PC-9 (cell line): ENCODE results near the gene TMEM38A. TPM values are rescaled to one million over a fixed set of nuclear protein-coding genes. Genes with fewer than 3 reads are reported as not detected.
"Not testable (repeated sequence)": the region's sequence is repeated elsewhere in the genome, so short reads cannot be mapped to it uniquely, and the experiment has no call there.

Experiments used
- BruUV-seq: library from RNA; stranded (reverse); fragments of 400-500 nt; replicated peaks from 2 replicates; lab custom pipeline; 2021; lab: Mats Ljungman, UMichigan
- CTCF ChIA-PET: fragments of 300-600 bp; sonication (Branson Sonifier 250); formaldehyde crosslinking; loops from one replicate; lab custom pipeline; 2022; ENCODE audit warnings: antibody characterized with exemption; lab: Charles Lee
- POLR2A ChIA-PET: fragments of 300-600 bp; sonication (Branson Sonifier 250); formaldehyde crosslinking; loops from one replicate; lab custom pipeline; 2022; ENCODE audit warnings: antibody characterized with exemption; ENCODE audit not compliant: unreplicated experiment; lab: Charles Lee
- DNase-seq, 2 experiments: peaks; one replicate each; pipeline versions ENCODE4 v3.0.0 to v3.0.0-alpha.2; 2015 to 2022; ENCODE audit warnings: mixed read lengths in 1 of 2
- H2AFZ ChIP-seq: fragments of 200-600 bp; sonication (generic); 2 replicates; pipeline ENCODE4 v1.8.1; 2017; ENCODE audit warnings: antibody characterized with exemption
- H3F3A ChIP-seq: fragments of 200-600 bp; sonication (generic); 2 replicates; pipeline ENCODE4 v1.8.1; 2017; ENCODE audit warnings: antibody characterized with exemption, mild to moderate bottlenecking, low read depth; ENCODE audit not compliant: insufficient read depth
- H3K27ac ChIP-seq: fragments of 200-600 bp; sonication (generic); 2 replicates; pipeline ENCODE4 v1.6.1; 2016; ENCODE audit warnings: mixed run types
- H3K27me3 ChIP-seq: fragments of 200-600 bp; sonication (generic); 2 replicates; pipeline ENCODE4 v1.6.1; 2016; ENCODE audit warnings: low read depth, mixed run types; ENCODE audit not compliant: insufficient read depth
- H3K36me3 ChIP-seq: fragments of 200-600 bp; sonication (generic); 2 replicates; pipeline ENCODE4 v1.6.1; 2016; ENCODE audit warnings: low read depth, mixed run types
- H3K4me1 ChIP-seq: fragments of 200-600 bp; sonication (generic); replicated peaks from 2 replicates; pipeline ENCODE4 v1.6.1; 2016; ENCODE audit warnings: mixed run types; ENCODE audit not compliant: insufficient read depth
- H3K4me2 ChIP-seq: fragments of 200-600 bp; sonication (generic); 2 replicates; pipeline ENCODE4 v1.6.1; 2017; ENCODE audit warnings: mixed run types
- H3K4me3 ChIP-seq: fragments of 200-600 bp; sonication (generic); 2 replicates; pipeline ENCODE4 v1.6.1; 2016; ENCODE audit warnings: mixed run types
- H3K79me2 ChIP-seq: fragments of 200-600 bp; sonication (generic); 2 replicates; pipeline ENCODE4 v1.6.1; 2017; ENCODE audit warnings: low read depth, mixed run types
- H3K9me2 ChIP-seq: fragments of 200-600 bp; sonication (generic); 2 replicates; pipeline ENCODE4 v1.8.1; 2017; ENCODE audit warnings: mild to moderate bottlenecking; ENCODE audit not compliant: insufficient read depth
- H3K9me3 ChIP-seq: fragments of 200-600 bp; sonication (generic); 2 replicates; pipeline ENCODE4 v1.8.1; 2016; ENCODE audit warnings: low read depth; ENCODE audit not compliant: insufficient read depth
- H4K20me1 ChIP-seq: fragments of 200-600 bp; sonication (generic); 2 replicates; pipeline ENCODE4 v1.8.1; 2017; ENCODE audit not compliant: insufficient read depth
- EZH2 ChIP-seq: fragments of 200-600 bp; sonication (generic); IDR thresholded peaks from 2 replicates; pipeline ENCODE4 v1.8.0; 2017; ENCODE audit warnings: antibody characterized with exemption, low read depth
- intact Hi-C: fragments of 100-400 bp; cut with micrococcal nuclease; formaldehyde crosslinking; loops from one replicate; pipeline ENCODE4 v1.10.0; 2022; ENCODE audit not compliant: unreplicated experiment
- total RNA-seq: library from RNA; stranded (reverse); gene quantifications from 2 replicates; pipeline ENCODE4 v1.2.3, GENCODE V29; 2021
- TF ChIP-seq, protein P1 (sequence below): fragments of 200-600 bp; sonication (generic); conservative IDR thresholded peaks from 2 replicates; pipeline ENCODE4 v1.6.1; 2017; ENCODE audit warnings: mixed run types, antibody characterized with exemption, mild to moderate bottlenecking, moderate library complexity

The TMEM38A gene
- total RNA-seq, 1 experiment from 2014 or later = 16.0 TPM

DNA sequence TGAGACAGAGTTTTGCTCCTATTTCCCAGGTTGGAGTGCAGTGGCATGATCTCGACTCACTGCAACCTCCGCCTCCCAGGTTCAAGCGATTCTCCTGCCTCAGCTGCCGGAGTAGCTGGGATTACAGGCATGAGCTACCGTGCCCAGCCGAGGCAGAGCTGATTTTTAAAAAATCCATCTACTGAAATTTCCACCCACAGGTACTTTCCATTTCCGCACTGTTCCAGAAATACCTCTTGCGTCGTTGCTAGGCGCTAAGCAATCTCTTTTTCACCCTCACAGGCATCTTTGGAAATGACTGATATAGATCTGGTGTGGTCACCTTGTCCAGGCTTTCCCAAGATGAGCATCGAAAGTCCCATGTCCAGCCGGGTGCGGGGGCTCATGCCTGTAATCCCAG lies 9.4 kb downstream of the TMEM38A start:
- no peaks in the 10 kb centered on the region for H3K36me3 ChIP-seq
- H3K27ac ChIP-seq = no peak overlapping the region
- H3K4me2 ChIP-seq = no peak overlapping the region
- no peaks in the 10 kb centered on the region for H4K20me1 ChIP-seq
- no peaks in the 10 kb centered on the region for H3K9me2 ChIP-seq
- H3K27me3 ChIP-seq = no peaks in the 10 kb centered on the region
- no peak overlapping the region for H3K4me3 ChIP-seq
- CTCF ChIA-PET = interaction anchor here (0.6 kb wide), 1 partner anchor 159 kb away, joined by 3 read pairs; no protein-coding TSS in a partner anchor
- H2AFZ ChIP-seq = no peak overlapping the region
- POLR2A ChIA-PET = interaction anchor here (0.6 kb wide), 1 partner anchor 49 kb away, joined by 7 read pairs; no protein-coding TSS in a partner anchor
- intact Hi-C loops = no loop called here
- no peaks in the 10 kb centered on the region for H3K4me1 ChIP-seq
- BruUV-seq = no TSS peak
- DNase-seq = no peak
- no peaks in the 10 kb centered on the region for H3F3A ChIP-seq
- H3K9me3 ChIP-seq = no peaks in the 10 kb centered on the region
- TF ChIP-seq, protein P1, sequence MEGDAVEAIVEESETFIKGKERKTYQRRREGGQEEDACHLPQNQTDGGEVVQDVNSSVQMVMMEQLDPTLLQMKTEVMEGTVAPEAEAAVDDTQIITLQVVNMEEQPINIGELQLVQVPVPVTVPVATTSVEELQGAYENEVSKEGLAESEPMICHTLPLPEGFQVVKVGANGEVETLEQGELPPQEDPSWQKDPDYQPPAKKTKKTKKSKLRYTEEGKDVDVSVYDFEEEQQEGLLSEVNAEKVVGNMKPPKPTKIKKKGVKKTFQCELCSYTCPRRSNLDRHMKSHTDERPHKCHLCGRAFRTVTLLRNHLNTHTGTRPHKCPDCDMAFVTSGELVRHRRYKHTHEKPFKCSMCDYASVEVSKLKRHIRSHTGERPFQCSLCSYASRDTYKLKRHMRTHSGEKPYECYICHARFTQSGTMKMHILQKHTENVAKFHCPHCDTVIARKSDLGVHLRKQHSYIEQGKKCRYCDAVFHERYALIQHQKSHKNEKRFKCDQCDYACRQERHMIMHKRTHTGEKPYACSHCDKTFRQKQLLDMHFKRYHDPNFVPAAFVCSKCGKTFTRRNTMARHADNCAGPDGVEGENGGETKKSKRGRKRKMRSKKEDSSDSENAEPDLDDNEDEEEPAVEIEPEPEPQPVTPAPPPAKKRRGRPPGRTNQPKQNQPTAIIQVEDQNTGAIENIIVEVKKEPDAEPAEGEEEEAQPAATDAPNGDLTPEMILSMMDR = no peak
- no peak for TF ChIP-seq EZH2
- no peaks in the 10 kb centered on the region for H3K79me2 ChIP-seq

DNA sequence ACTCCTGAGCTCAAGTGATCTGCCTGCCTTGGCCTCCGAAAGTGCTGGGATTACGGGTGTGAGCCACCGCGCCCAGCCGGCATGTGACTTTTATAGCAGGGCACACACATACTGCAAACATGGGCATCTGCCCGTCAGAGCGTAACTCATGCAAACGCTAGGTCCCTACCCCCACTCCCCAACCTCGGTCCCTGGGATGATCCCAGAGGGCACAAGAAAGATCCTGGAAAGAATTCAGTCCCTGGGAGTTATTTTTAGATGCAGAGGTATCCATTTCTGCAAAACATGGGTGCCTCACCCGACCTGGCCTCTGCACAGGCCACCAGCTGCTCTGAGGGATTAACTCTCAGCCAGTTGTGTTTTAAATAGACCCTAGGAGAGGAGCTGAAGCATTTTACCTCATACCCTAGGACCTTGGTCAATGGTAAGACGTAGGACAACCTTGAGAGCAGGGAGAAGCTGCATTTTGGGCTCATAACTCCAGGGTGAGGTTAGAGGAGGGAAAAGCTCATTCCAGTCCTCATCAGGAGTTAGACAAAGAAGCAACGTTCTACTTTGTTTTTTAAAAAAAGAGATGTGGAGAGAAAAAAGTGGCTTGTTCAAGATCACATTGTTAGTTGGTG lies 10.8 kb downstream of the TMEM38A start:
- CTCF ChIA-PET = interaction anchor here (0.6 kb wide), 1 partner anchor 10 kb away, joined by 3 read pairs; no protein-coding TSS in a partner anchor
- POLR2A ChIA-PET = interaction anchor here (0.6 to 0.7 kb wide), 3 partner anchors 14 to 350 kb away, joined by 4 to 10 read pairs (median 4); no protein-coding TSS in a partner anchor
- no peaks in the 10 kb centered on the region for H4K20me1 ChIP-seq
- H3K9me3 ChIP-seq = no peaks in the 10 kb centered on the region
- H2AFZ ChIP-seq = no peak overlapping the region
- TF ChIP-seq, protein P1 = no peak
- no peak for TF ChIP-seq EZH2
- no TSS peak for BruUV-seq
- no peaks in the 10 kb centered on the region for H3K36me3 ChIP-seq
- intact Hi-C loops = no loop called here
- no peak overlapping the region for H3K27ac ChIP-seq
- DNase-seq = no peak
- H3K4me3 ChIP-seq = no peak overlapping the region
- H3K4me1 ChIP-seq = peaks cover 2% of the 10 kb centered on the region; the same call in 1 of the 2 replicates
- H3K4me2 ChIP-seq = no peak overlapping the region
- H3K27me3 ChIP-seq = no peaks in the 10 kb centered on the region
- peaks cover 8% of the 10 kb centered on the region; the same call in 1 of the 2 replicates for H3F3A ChIP-seq
- no peaks in the 10 kb centered on the region for H3K9me2 ChIP-seq
- no peaks in the 10 kb centered on the region for H3K79me2 ChIP-seq

DNA sequence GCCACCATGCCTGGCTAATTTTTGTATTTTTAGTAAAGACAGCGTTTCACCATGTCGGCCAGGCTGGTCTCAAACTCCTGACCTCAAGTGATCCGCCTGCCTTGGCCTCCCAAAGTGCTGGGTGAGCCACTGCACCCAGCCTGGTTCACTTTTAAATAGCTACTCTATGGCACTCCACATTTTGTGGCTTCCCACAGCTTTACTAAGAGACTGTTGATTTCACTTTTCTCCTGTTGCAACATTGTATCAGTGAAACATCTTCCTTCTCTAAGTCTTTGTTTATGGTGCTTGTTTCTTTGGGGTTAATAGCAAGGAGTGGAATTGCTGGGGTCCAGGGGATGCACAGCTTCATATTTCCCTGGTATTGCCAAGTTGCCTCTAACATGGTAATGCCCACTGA lies 12.3 kb downstream of the TMEM38A start:
- Histone ChIP-seq H3K27ac (no peak overlapping the region), H3K4me3 (no peak overlapping the region), H3K79me2 (no peaks in the 10 kb centered on the region), H3K4me2 (no peak overlapping the region), H2AFZ (no peak overlapping the region), H3K9me2 (no peaks in the 10 kb centered on the region), H3K9me3 (no peaks in the 10 kb centered on the region), H3K4me1 (peaks cover 13% of the 10 kb centered on the region), H3K27me3 (no peaks in the 10 kb centered on the region), H3F3A (peaks cover 8% of the 10 kb centered on the region; the same call in 1 of the 2 replicates), H3K36me3 (no peaks in the 10 kb centered on the region), H4K20me1 (no peaks in the 10 kb centered on the region)
- no peak for DNase-seq
- ChIA-PET POLR2A (interaction anchor here (0.6 kb wide), 1 partner anchor 12 kb away, joined by 5 read pairs; the partner anchor contains the start of gene TMEM38A), CTCF (no interaction called here)
- no TSS peak for BruUV-seq
- TF ChIP-seq, protein P1 = no peak
- TF ChIP-seq EZH2 = no peak
- intact Hi-C loops = no loop called here

DNA sequence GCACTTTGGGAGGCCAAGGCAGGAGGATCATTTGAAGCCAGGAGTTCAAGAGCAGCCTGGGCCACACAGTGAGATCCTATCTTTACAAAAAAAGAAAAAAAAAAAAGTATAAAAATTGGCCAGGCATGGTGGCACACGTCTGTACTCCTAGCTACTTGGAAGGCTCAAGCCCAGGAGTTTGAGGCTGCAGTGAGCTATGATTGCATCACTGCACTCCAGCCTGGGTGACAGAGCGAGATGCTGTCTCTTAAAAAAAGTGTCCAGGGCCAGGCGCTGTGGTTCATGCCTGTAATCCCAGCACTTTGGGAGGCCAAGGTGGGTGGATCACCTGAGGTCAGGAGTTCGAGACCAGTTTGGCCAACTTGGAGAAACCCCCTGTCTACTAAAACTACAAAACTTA lies 12.9 kb downstream of the TMEM38A start:
- DNase-seq, H3K4me2 ChIP-seq, H3K27ac ChIP-seq, H3F3A ChIP-seq, H3K9me3 ChIP-seq, BruUV-seq, H3K27me3 ChIP-seq, H3K79me2 ChIP-seq, H2AFZ ChIP-seq, H3K9me2 ChIP-seq, H4K20me1 ChIP-seq, H3K36me3 ChIP-seq, H3K4me3 ChIP-seq, CTCF ChIA-PET, intact Hi-C loops: not testable (repeated sequence)
- peaks cover 13% of the 10 kb centered on the region for H3K4me1 ChIP-seq
- POLR2A ChIA-PET = interaction anchor here (0.7 kb wide), 1 partner anchor 112 kb away, joined by 21 read pairs; no protein-coding TSS in a partner anchor
